ENCODE data around the gene STK32C.

DNA sequence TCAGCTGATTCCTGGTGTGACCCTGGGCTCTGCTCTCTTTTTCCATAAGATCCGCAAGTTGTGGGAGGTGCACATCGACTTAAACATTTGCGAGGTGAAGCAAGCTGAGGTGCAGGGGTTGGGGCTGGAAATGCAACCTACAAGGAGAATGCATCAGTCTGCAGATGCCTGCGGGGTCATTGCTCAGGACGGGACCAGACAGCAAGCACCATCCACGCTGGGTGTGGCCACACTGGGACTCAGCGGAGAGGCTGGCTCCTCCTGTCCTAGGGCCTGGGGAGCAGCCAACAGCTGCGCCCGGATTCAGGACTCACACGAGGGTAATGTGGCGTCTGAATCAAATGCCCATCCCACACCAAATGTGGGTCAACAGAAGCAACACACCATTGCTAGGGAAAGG lies 33.8 kb downstream of the STK32C start:
- TF ChIP-seq CTCF (conservative IDR thresholded peaks at IDR 0.05; ENCODE audit: low read depth, low read length) (no peak), EZH2 (IDR thresholded peaks at IDR 0.05; ENCODE audit: borderline replicate concordance, low read depth, low read length, poor library complexity, severe bottlenecking) (no peak)

Data from A673 (cell line).